GM12891 (cell line): ENCODE data around the gene SERPINE1.

ENCODE experiments used
- POLR2A ChIP-seq: IDR thresholded peaks from 2 replicates; pipeline ENCODE4 v1.6.1; 2011; ENCODE audit warnings: low read depth, low read length, control low read depth
- POLR2AphosphoS5 ChIP-seq: IDR thresholded peaks from 2 replicates; pipeline ENCODE4 v1.6.1; 2011; ENCODE audit warnings: low read depth, low read length, control low read depth
- SPI1 ChIP-seq: IDR thresholded peaks from 2 replicates; pipeline ENCODE4 v1.6.1; 2011; ENCODE audit warnings: low read depth, low read length, control low read depth
- TAF1 ChIP-seq: IDR thresholded peaks from 2 replicates; pipeline ENCODE4 v1.6.1; 2011; ENCODE audit warnings: low read depth, low read length, control low read depth

DNA sequence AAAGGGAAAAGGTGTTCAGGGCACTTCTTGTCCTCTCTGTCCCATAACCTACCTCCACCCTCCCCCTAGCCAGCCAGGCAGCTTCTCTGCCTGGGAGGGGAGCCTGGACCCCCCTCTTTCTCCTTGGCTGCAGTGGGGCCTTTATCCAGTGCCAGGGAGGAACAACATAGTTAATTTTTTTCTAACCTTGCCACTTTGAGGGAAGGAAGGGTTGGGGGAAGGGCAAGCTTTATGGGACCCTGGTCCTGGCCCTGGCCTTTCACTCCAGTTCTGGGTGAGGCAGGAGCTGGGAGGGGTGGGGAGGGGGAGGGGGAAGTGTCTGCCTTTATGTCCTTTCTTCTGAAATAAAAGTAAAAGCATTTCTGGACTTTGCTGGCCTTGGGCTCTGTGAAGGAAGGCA lies 34.0 kb downstream of the SERPINE1 start:
- no peak for TF ChIP-seq POLR2AphosphoS5
- no peak for TF ChIP-seq TAF1
- TF ChIP-seq POLR2A: no peak
- TF ChIP-seq SPI1: no peak
